ENCODE data around the gene DHRS7C. TPM values are rescaled to one million over a fixed set of nuclear protein-coding genes. Genes with fewer than 3 reads are reported as not detected.

The DHRS7C gene
- total and polyA plus RNA-seq, 9 donors, result 42.4 to 143 (median 86.6) TPM

DNA sequence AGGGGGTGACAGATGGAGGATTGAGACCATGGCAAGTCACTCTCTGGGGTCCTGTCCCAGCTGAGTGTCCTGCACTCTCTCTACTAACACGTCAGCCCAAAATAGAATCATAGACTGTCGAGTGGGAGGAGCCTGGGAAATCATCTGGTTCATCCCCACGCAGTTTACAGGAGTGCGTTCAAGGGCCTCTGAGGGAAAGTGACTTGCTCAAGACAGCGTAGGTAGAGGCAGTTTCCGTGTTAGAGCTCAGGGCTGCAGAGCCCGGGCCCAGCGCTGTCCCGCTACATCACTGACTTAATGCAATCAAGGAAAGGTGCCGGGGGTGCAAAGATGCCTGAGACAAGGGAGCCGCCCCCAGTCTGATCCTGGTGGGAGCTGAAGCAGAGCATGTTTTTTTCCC is 20.1 kb upstream of the DHRS7C start:
- H3K36me3 ChIP-seq (ENCODE audit: control insufficient read depth, insufficient read depth, low read length), result no peaks in the 10 kb centered on the region
- H3K4me1 ChIP-seq (ENCODE audit: control insufficient read depth, insufficient read depth, low read length), result no peaks in the 10 kb centered on the region
- H3K9me3 ChIP-seq (replicated peaks; ENCODE audit: control insufficient read depth, low read depth, low read length), result no peaks in the 10 kb centered on the region
- 71% methylated on average over 11 of the region's 11 CpGs for WGBS (ENCODE audit: insufficient coverage)
- H3K4me3 ChIP-seq (ENCODE audit: low read length), result no peak overlapping the region
- H3K27ac ChIP-seq (ENCODE audit: low read length), result no peak overlapping the region
- H3K27me3 ChIP-seq (ENCODE audit: control insufficient read depth, insufficient read depth, low read length), result peaks cover 2% of the 10 kb centered on the region
- DNase-seq, result no peak

DNA sequence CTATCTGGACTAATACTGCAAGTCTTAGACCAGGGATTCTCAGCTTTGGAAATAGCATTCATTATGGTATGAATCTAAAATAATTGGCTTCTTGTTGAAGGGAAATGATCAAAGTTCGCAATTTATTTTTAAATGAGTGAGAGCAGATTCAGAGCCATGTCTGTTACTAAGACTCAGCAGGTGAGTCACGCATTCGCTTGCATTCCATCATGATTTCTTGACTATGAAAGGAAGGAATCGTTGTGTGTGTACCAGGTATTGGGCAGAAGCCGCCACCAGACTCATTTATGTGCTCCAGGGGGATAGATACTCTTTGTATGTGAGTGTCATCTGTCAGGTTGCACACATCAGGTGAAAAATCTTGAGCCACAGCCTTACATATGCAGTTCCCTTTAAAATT is 19.7 kb upstream of the DHRS7C start:
- DNase-seq, result no peak
- H3K4me3 ChIP-seq (ENCODE audit: low read length), result no peak overlapping the region
- H3K27ac ChIP-seq (ENCODE audit: low read length), result no peak overlapping the region
- H3K36me3 ChIP-seq (ENCODE audit: control insufficient read depth, insufficient read depth, low read length), result no peaks in the 10 kb centered on the region
- no peaks in the 10 kb centered on the region for H3K9me3 ChIP-seq (replicated peaks; ENCODE audit: control insufficient read depth, low read depth, low read length)
- H3K4me1 ChIP-seq (ENCODE audit: control insufficient read depth, insufficient read depth, low read length), result no peaks in the 10 kb centered on the region
- WGBS (ENCODE audit: insufficient coverage), result 78% methylated on average over 5 of the region's 5 CpGs
- peaks cover 2% of the 10 kb centered on the region for H3K27me3 ChIP-seq (ENCODE audit: control insufficient read depth, insufficient read depth, low read length)

- H3K27ac ChIP-seq (ENCODE audit: low read length), result no peak overlapping the region
- WGBS (ENCODE audit: insufficient coverage), result no CpG with 5 or more reads among the region's 4 CpGs
Observed at GRCh38 chr17:9810100-9810949, 18.9 kb upstream of the DHRS7C start.

GRCh38 chr17:9809409-9809808 is 18.0 kb upstream of the DHRS7C start:
- 100% methylated on average over 1 of the region's 8 CpGs for WGBS (ENCODE audit: insufficient coverage)
- no peak for DNase-seq
- no peak overlapping the region for H3K4me3 ChIP-seq (ENCODE audit: low read length)
- H3K9me3 ChIP-seq (replicated peaks; ENCODE audit: control insufficient read depth, low read depth, low read length), result peaks cover 3% of the 10 kb centered on the region
- no peak overlapping the region for H3K27ac ChIP-seq (ENCODE audit: low read length)
- H3K36me3 ChIP-seq (ENCODE audit: control insufficient read depth, insufficient read depth, low read length), result no peaks in the 10 kb centered on the region
- H3K27me3 ChIP-seq (ENCODE audit: control insufficient read depth, insufficient read depth, low read length), result peaks cover 2% of the 10 kb centered on the region
- no peaks in the 10 kb centered on the region for H3K4me1 ChIP-seq (ENCODE audit: control insufficient read depth, insufficient read depth, low read length)

More at GRCh38 chr17:9810100-9810949, 18.9 kb upstream of the DHRS7C start:
- Histone ChIP-seq H3K9me3 (replicated peaks; ENCODE audit: control insufficient read depth, low read depth, low read length) (no peaks in the 10 kb centered on the region), H3K4me3 (ENCODE audit: low read length) (no peak overlapping the region), H3K36me3 (ENCODE audit: control insufficient read depth, insufficient read depth, low read length) (no peaks in the 10 kb centered on the region), H3K4me1 (ENCODE audit: control insufficient read depth, insufficient read depth, low read length) (no peaks in the 10 kb centered on the region), H3K27me3 (ENCODE audit: control insufficient read depth, insufficient read depth, low read length) (peaks cover 2% of the 10 kb centered on the region)
- no peak for DNase-seq

- 100% methylated on average over 1 of the region's 6 CpGs for WGBS (ENCODE audit: insufficient coverage)
- no peak for DNase-seq
- Histone ChIP-seq H3K4me3 (ENCODE audit: low read length) (no peak overlapping the region), H3K27ac (ENCODE audit: low read length) (no peak overlapping the region), H3K4me1 (ENCODE audit: control insufficient read depth, insufficient read depth, low read length) (no peaks in the 10 kb centered on the region), H3K9me3 (replicated peaks; ENCODE audit: control insufficient read depth, low read depth, low read length) (peaks cover 4% of the 10 kb centered on the region), H3K27me3 (ENCODE audit: control insufficient read depth, insufficient read depth, low read length) (peaks cover 2% of the 10 kb centered on the region), H3K36me3 (ENCODE audit: control insufficient read depth, insufficient read depth, low read length) (no peaks in the 10 kb centered on the region)
Observed at GRCh38 chr17:9806699-9807098, 15.3 kb upstream of the DHRS7C start.

DNA sequence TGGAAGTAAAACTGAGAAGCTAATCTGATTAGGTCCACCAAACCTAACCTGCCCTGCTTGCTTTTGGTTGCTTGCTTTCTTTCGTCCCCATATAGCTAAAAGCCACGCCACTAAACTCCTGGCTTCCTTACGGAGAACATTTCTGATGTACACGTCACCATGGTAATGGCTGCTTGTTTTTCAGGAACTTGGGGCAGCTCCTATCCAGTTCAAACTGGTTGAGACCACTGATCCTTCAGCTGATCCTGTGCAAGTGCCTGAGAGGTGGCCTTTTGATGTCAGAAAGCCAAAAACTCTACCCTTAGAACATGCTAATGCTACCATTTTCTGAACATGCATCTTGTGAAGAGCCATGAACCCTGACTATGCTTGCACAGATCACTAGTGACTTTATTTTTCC is 14.4 kb upstream of the DHRS7C start:
- no peak for DNase-seq
- Histone ChIP-seq H3K4me3 (ENCODE audit: low read length) (no peak overlapping the region), H3K36me3 (ENCODE audit: control insufficient read depth, insufficient read depth, low read length) (no peaks in the 10 kb centered on the region), H3K27ac (ENCODE audit: low read length) (no peak overlapping the region), H3K27me3 (ENCODE audit: control insufficient read depth, insufficient read depth, low read length) (peaks cover 2% of the 10 kb centered on the region), H3K9me3 (replicated peaks; ENCODE audit: control insufficient read depth, low read depth, low read length) (peaks cover 4% of the 10 kb centered on the region), H3K4me1 (ENCODE audit: control insufficient read depth, insufficient read depth, low read length) (no peaks in the 10 kb centered on the region)
- WGBS (ENCODE audit: insufficient coverage), result 71% methylated on average over 4 of the region's 4 CpGs

- Histone ChIP-seq H3K4me3 (ENCODE audit: low read length) (no peak overlapping the region), H3K9me3 (replicated peaks; ENCODE audit: control insufficient read depth, low read depth, low read length) (peaks cover 4% of the 10 kb centered on the region), H3K36me3 (ENCODE audit: control insufficient read depth, insufficient read depth, low read length) (no peaks in the 10 kb centered on the region), H3K27me3 (ENCODE audit: control insufficient read depth, insufficient read depth, low read length) (peaks cover 2% of the 10 kb centered on the region), H3K4me1 (ENCODE audit: control insufficient read depth, insufficient read depth, low read length) (no peaks in the 10 kb centered on the region), H3K27ac (ENCODE audit: low read length) (no peak overlapping the region)
- 47% methylated on average over 3 of the region's 4 CpGs for WGBS (ENCODE audit: insufficient coverage)
- DNase-seq, result no peak
Observed at GRCh38 chr17:9802697-9803096, 11.3 kb upstream of the DHRS7C start.

DNA sequence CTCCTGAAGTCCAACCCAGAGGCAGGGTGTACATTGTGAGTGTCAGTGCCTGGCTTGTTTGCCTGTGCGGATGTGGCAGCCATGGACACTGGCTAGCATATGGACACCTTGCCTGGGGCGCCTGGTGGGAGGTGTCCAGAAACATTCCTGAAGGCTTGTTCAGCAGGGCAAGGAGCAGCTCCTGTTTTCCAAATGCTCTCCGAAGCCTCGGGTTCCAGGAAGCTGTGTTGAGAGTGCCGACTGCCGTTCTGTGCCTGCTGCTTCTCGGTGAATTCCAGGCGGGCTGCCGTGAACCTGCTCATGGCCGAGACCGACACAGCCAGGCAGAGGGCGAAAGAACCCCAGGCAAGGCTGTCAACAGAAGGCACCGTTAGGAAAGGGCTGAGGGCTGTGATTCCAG is 10.9 kb upstream of the DHRS7C start:
- no peak for DNase-seq
- H3K9me3 ChIP-seq (replicated peaks; ENCODE audit: control insufficient read depth, low read depth, low read length), result peaks cover 4% of the 10 kb centered on the region
- WGBS (ENCODE audit: insufficient coverage), result 75% methylated on average over 13 of the region's 13 CpGs
- H3K4me3 ChIP-seq (ENCODE audit: low read length), result no peak overlapping the region
- no peak overlapping the region for H3K27ac ChIP-seq (ENCODE audit: low read length)
- no peaks in the 10 kb centered on the region for H3K4me1 ChIP-seq (ENCODE audit: control insufficient read depth, insufficient read depth, low read length)
- no peaks in the 10 kb centered on the region for H3K36me3 ChIP-seq (ENCODE audit: control insufficient read depth, insufficient read depth, low read length)
- H3K27me3 ChIP-seq (ENCODE audit: control insufficient read depth, insufficient read depth, low read length), result peaks cover 2% of the 10 kb centered on the region

- DNase-seq, result no peak
- Histone ChIP-seq H3K4me3 (ENCODE audit: low read length) (no peak overlapping the region), H3K36me3 (ENCODE audit: control insufficient read depth, insufficient read depth, low read length) (no peaks in the 10 kb centered on the region), H3K9me3 (replicated peaks; ENCODE audit: control insufficient read depth, low read depth, low read length) (peaks cover 4% of the 10 kb centered on the region), H3K27ac (ENCODE audit: low read length) (no peak overlapping the region), H3K27me3 (ENCODE audit: control insufficient read depth, insufficient read depth, low read length) (peaks cover 2% of the 10 kb centered on the region), H3K4me1 (ENCODE audit: control insufficient read depth, insufficient read depth, low read length) (no peaks in the 10 kb centered on the region)
- no CpG with 5 or more reads among the region's 2 CpGs for WGBS (ENCODE audit: insufficient coverage)
Observed at GRCh38 chr17:9801505-9801904, 10.1 kb upstream of the DHRS7C start.

DNA sequence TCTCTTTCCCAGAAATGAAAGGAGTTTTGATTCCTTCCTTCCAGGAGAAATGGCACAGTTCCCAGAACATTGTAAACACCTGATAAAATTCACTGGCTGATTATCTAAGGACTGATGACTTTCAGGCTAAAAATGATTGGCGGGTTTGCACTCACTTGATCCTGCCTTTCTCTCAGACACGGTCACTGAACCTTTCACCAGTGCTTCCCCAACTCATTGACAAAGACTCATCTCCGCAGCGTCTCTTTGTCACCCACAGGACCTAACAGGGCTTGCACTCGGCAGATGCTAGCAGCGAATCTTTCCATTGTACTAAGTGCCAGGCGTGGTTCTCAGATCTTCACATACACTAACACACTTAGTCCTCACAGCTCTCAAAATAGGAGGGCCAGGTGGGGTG is 7.3 kb upstream of the DHRS7C start:
- no peak overlapping the region for H3K27ac ChIP-seq (ENCODE audit: low read length)
- H3K9me3 ChIP-seq (replicated peaks; ENCODE audit: control insufficient read depth, low read depth, low read length), result no peaks in the 10 kb centered on the region
- H3K4me1 ChIP-seq (ENCODE audit: control insufficient read depth, insufficient read depth, low read length), result no peaks in the 10 kb centered on the region
- no peak for DNase-seq
- no peaks in the 10 kb centered on the region for H3K27me3 ChIP-seq (ENCODE audit: control insufficient read depth, insufficient read depth, low read length)
- 85% methylated on average over 7 of the region's 7 CpGs for WGBS (ENCODE audit: insufficient coverage)
- H3K4me3 ChIP-seq (ENCODE audit: low read length), result no peak overlapping the region
- H3K36me3 ChIP-seq (ENCODE audit: control insufficient read depth, insufficient read depth, low read length), result no peaks in the 10 kb centered on the region
